Measurements from ENCODE around the gene MOB1B. TPM values are rescaled to one million over a fixed set of nuclear protein-coding genes. Genes with fewer than 3 reads are reported as not detected.

The MOB1B gene
- total RNA-seq, 1 donor from 2014 or later = 34.6 TPM

- TF ChIP-seq CTCF (IDR thresholded peaks at IDR 0.05) = no peak
These were observed 33.4 kb upstream of the MOB1B start for GRCh38 chr4:70868778-70869177.

GRCh38 chr4:70873216-70873615 lies 29.0 kb upstream of the MOB1B start:
- DNase-seq (no peak), ATAC-seq (no peak)
- Histone ChIP-seq H3K4me1 (no peaks in the 10 kb centered on the region), H3K27me3 (ENCODE audit: low read depth) (no peaks in the 10 kb centered on the region), H3K27ac (no peak overlapping the region), H3K9me3 (no peaks in the 10 kb centered on the region), H3K36me3 (no peaks in the 10 kb centered on the region), H3K4me3 (no peak overlapping the region)
- intact Hi-C loops (cut with DNase I) = no loop called here
- no peak for TF ChIP-seq CTCF (IDR thresholded peaks at IDR 0.05)

More at GRCh38 chr4:70868778-70869177, 33.4 kb upstream of the MOB1B start:
- no peaks in the 10 kb centered on the region for H3K36me3 ChIP-seq
- ATAC-seq = no peak
- H3K4me1 ChIP-seq = no peaks in the 10 kb centered on the region
- no peaks in the 10 kb centered on the region for H3K9me3 ChIP-seq
- intact Hi-C loops (cut with DNase I) = no loop called here
- DNase-seq = no peak
- H3K27ac ChIP-seq = no peak overlapping the region
- H3K27me3 ChIP-seq (ENCODE audit: low read depth) = no peaks in the 10 kb centered on the region
- no peak overlapping the region for H3K4me3 ChIP-seq

- no peak for ATAC-seq
- no peak for TF ChIP-seq CTCF (IDR thresholded peaks at IDR 0.05)
- H3K9me3 ChIP-seq = no peaks in the 10 kb centered on the region
- H3K4me1 ChIP-seq = no peaks in the 10 kb centered on the region
- no peak for DNase-seq
- H3K36me3 ChIP-seq = no peaks in the 10 kb centered on the region
- no peak overlapping the region for H3K27ac ChIP-seq
- intact Hi-C loops (cut with DNase I) = no loop called here
- no peak overlapping the region for H3K4me3 ChIP-seq
- no peaks in the 10 kb centered on the region for H3K27me3 ChIP-seq (ENCODE audit: low read depth)
These were observed 27.7 kb upstream of the MOB1B start for GRCh38 chr4:70874268-70875156.

- no peak for ATAC-seq
- Histone ChIP-seq H3K4me3 (no peak overlapping the region), H3K36me3 (no peaks in the 10 kb centered on the region), H3K4me1 (no peaks in the 10 kb centered on the region), H3K9me3 (no peaks in the 10 kb centered on the region), H3K27ac (no peak overlapping the region), H3K27me3 (ENCODE audit: low read depth) (no peaks in the 10 kb centered on the region)
- no peak for DNase-seq
- intact Hi-C loops (cut with DNase I) = no loop called here
- no peak for TF ChIP-seq CTCF (IDR thresholded peaks at IDR 0.05)
These were observed 24.6 kb upstream of the MOB1B start for GRCh38 chr4:70877556-70877955.

- intact Hi-C loops (cut with DNase I) = no loop called here
- Histone ChIP-seq H3K27me3 (ENCODE audit: low read depth) (no peaks in the 10 kb centered on the region), H3K36me3 (no peaks in the 10 kb centered on the region), H3K27ac (no peak overlapping the region), H3K9me3 (no peaks in the 10 kb centered on the region), H3K4me1 (no peaks in the 10 kb centered on the region), H3K4me3 (no peak overlapping the region)
- no peak for TF ChIP-seq CTCF (IDR thresholded peaks at IDR 0.05)
- no peak for ATAC-seq
- DNase-seq = no peak
These were observed 21.4 kb upstream of the MOB1B start for GRCh38 chr4:70880739-70881138.

Measured in lower lobe of right lung (tissue), 2 donors.